Neural cell (in vitro differentiated cells): Measurements from ENCODE around the gene SPATA31C1. TPM values are rescaled to one million over a fixed set of nuclear protein-coding genes. Genes with fewer than 3 reads are reported as not detected.

Experiments used
- H2AFZ ChIP-seq: fragments of 200-600, 300-800 bp; sonication (generic), shearing (Covaris generic); 2 replicates; pipeline ENCODE4 v1.6.0; 2014; ENCODE audit warnings: low read depth, mild to moderate bottlenecking, antibody characterized with exemption, low read length, moderate library complexity
- H3F3A ChIP-seq: fragments of 200-600 bp; shearing (Covaris generic); 2 replicates; pipeline ENCODE4 v1.6.1; 2016; ENCODE audit warnings: mild to moderate bottlenecking, moderate library complexity, mixed read lengths, antibody characterized with exemption, low read length; ENCODE audit not compliant: insufficient read depth, poor library complexity, severe bottlenecking
- H3K27ac ChIP-seq: fragments of 200-600, 300-800 bp; sonication (generic), shearing (Covaris generic); 2 replicates; pipeline ENCODE4 v1.5.1; 2014; ENCODE audit warnings: mild to moderate bottlenecking, low read length, moderate library complexity
- H3K27me3 ChIP-seq: fragments of 300-800, 200-600 bp; sonication (generic), shearing (Covaris generic); 2 replicates; pipeline ENCODE4 v1.6.0; 2014; ENCODE audit warnings: mild to moderate bottlenecking, low read depth, low read length, moderate library complexity; ENCODE audit not compliant: insufficient read depth
- H3K36me3 ChIP-seq: fragments of 300-800, 200-600 bp; sonication (generic), shearing (Covaris generic); 2 replicates; pipeline ENCODE4 v1.5.1; 2014; ENCODE audit warnings: mild to moderate bottlenecking, antibody characterized with exemption, low read length, moderate library complexity; ENCODE audit not compliant: insufficient read depth
- H3K4me2 ChIP-seq: fragments of 300-800, 200-600 bp; sonication (generic), shearing (Covaris generic); 2 replicates; pipeline ENCODE4 v1.6.0; 2014; ENCODE audit warnings: mild to moderate bottlenecking, low read length
- H3K4me3 ChIP-seq: fragments of 300-800, 200-600 bp; sonication (generic), shearing (Covaris generic); 2 replicates; pipeline ENCODE4 v1.5.1; 2014; ENCODE audit warnings: mild to moderate bottlenecking, low read length, moderate library complexity
- H3K79me2 ChIP-seq: fragments of 200-600 bp; shearing (Covaris generic); replicated peaks from 2 replicates; pipeline ENCODE4 v1.6.0; 2014; ENCODE audit warnings: mild to moderate bottlenecking, low read length, moderate library complexity; ENCODE audit not compliant: insufficient read depth
- H3K9ac ChIP-seq: fragments of 300-800, 200-600 bp; sonication (generic), shearing (Covaris generic); 2 replicates; pipeline ENCODE4 v1.6.1; 2016; ENCODE audit warnings: mild to moderate bottlenecking, low read length, mixed read lengths
- H3K9me2 ChIP-seq: fragments of 200-600 bp; shearing (Covaris generic); 2 replicates; pipeline ENCODE4 v1.6.1; 2016; ENCODE audit warnings: mild to moderate bottlenecking, low read length, mixed read lengths; ENCODE audit not compliant: insufficient read depth
- H3K9me3 ChIP-seq: fragments of 200-600, 300-800 bp; sonication (generic), shearing (Covaris generic); 2 replicates; pipeline ENCODE4 v1.6.1; 2016; ENCODE audit warnings: mild to moderate bottlenecking, mixed run types, low read length, moderate library complexity, mixed read lengths
- H4K20me1 ChIP-seq: fragments of 200-600 bp; shearing (Covaris generic); 2 replicates; pipeline ENCODE4 v1.6.1; 2016; ENCODE audit warnings: mild to moderate bottlenecking, mixed run types; ENCODE audit not compliant: insufficient read depth
- EP300 ChIP-seq: fragments of 450-650 bp; conservative IDR thresholded peaks from 2 replicates; pipeline ENCODE4 v1.6.1; 2014; ENCODE audit warnings: antibody characterized with exemption, mild to moderate bottlenecking, moderate library complexity; ENCODE audit not compliant: poor library complexity, severe bottlenecking
- EZH2 ChIP-seq: fragments of 200-600, 300-800 bp; shearing (Covaris generic), sonication (generic); IDR thresholded peaks from 2 replicates; pipeline ENCODE4 v1.6.1; 2014; ENCODE audit warnings: antibody characterized with exemption, low read length, borderline replicate concordance, mild to moderate bottlenecking; ENCODE audit not compliant: insufficient read depth, poor library complexity, severe bottlenecking
- MXI1 ChIP-seq: fragments of 450-650 bp; conservative IDR thresholded peaks from 2 replicates; pipeline ENCODE4 v1.6.1; 2014; ENCODE audit warnings: antibody characterized with exemption, mild to moderate bottlenecking; ENCODE audit not compliant: poor library complexity, severe bottlenecking
- POLR2AphosphoS5 ChIP-seq: IDR thresholded peaks from 2 replicates; pipeline ENCODE4 v1.6.1; 2012
- RAD21 ChIP-seq: fragments of 450-650 bp; conservative IDR thresholded peaks from 2 replicates; pipeline ENCODE4 v1.6.1; 2014; ENCODE audit warnings: antibody characterized with exemption, mild to moderate bottlenecking, moderate library complexity
- REST ChIP-seq: IDR thresholded peaks from 2 replicates; pipeline ENCODE4 v1.6.1; 2012; ENCODE audit warnings: borderline replicate concordance
- SMC3 ChIP-seq: fragments of 450-650 bp; conservative IDR thresholded peaks from 2 replicates; pipeline ENCODE4 v1.6.1; 2014; ENCODE audit warnings: antibody characterized with exemption, mild to moderate bottlenecking, moderate library complexity; ENCODE audit not compliant: poor library complexity
- TAF1 ChIP-seq: IDR thresholded peaks from 2 replicates; pipeline ENCODE4 v1.6.1; 2012; ENCODE audit warnings: low read depth
- polyA plus RNA-seq: library from polyadenylated mRNA; depleted of rRNA; stranded (reverse); fragments of >200 nt; gene quantifications from 2 replicates; pipeline ENCODE4 v1.2.3, GENCODE V29; 2014
- TF ChIP-seq, protein P1 (sequence below): fragments of 450-650 bp; IDR thresholded peaks from 2 replicates; pipeline ENCODE4 v1.5.1; 2014; ENCODE audit warnings: antibody characterized with exemption, mild to moderate bottlenecking, moderate library complexity; ENCODE audit not compliant: poor library complexity, severe bottlenecking

Gene SPATA31C1
- polyA plus RNA-seq, 1 donor from 2014 or later: not detected

DNA sequence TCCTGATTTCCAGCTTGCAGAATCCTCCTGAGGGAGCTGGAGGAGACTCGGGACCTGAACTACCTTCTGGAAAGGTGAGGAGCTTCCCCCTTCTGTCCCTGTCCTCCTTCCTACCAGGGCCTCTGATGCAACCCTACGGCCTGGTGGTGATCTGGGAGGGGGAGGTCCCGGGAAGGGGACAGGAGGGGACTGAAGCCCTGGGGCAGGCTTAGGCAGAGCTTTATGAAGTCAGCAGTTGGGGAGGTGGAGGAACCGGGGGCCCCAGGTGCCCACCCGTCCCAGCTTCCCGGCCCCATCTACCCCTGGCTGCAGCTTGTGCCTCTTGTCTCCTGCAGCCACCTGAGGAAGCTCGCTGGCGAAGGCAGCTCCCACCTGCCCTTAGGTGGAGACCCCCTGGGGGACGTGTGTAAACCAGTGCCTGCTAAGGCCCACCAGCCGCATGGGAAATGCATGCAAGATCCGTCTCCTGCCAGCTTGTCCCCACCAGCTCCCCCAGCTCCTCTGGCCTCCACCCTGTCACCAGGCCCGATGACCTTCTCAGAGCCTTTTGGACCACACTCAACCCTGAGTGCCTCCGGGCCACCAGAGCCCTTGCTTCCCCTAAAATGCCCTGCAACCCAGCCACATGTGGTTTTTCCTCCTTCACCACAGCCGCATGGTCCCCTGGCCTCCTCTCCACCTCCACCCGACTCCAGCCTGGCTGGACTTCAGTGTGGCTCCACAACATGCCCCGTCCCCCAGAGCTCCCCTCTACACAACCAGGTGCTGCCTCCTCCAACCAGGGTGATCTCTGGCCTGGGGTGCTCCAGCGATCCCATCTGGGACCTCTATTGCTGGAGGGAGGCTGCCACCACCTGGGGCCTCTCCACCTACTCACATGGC is 32.9 kb upstream of the SPATA31C1 start:
- H3F3A ChIP-seq: no peaks in the 10 kb centered on the region
- no peak overlapping the region for H3K9ac ChIP-seq
- H3K79me2 ChIP-seq: no peaks in the 10 kb centered on the region
- TF ChIP-seq SMC3 (no peak), REST (no peak), MXI1 (no peak), POLR2AphosphoS5 (no peak), EZH2 (no peak), EP300 (no peak), RAD21 (no peak), TAF1 (no peak)
- TF ChIP-seq, protein P1, sequence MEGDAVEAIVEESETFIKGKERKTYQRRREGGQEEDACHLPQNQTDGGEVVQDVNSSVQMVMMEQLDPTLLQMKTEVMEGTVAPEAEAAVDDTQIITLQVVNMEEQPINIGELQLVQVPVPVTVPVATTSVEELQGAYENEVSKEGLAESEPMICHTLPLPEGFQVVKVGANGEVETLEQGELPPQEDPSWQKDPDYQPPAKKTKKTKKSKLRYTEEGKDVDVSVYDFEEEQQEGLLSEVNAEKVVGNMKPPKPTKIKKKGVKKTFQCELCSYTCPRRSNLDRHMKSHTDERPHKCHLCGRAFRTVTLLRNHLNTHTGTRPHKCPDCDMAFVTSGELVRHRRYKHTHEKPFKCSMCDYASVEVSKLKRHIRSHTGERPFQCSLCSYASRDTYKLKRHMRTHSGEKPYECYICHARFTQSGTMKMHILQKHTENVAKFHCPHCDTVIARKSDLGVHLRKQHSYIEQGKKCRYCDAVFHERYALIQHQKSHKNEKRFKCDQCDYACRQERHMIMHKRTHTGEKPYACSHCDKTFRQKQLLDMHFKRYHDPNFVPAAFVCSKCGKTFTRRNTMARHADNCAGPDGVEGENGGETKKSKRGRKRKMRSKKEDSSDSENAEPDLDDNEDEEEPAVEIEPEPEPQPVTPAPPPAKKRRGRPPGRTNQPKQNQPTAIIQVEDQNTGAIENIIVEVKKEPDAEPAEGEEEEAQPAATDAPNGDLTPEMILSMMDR: no peak
- no peaks in the 10 kb centered on the region for H3K9me2 ChIP-seq
- no peaks in the 10 kb centered on the region for H4K20me1 ChIP-seq
- H3K4me2 ChIP-seq: no peak overlapping the region
- H3K4me3 ChIP-seq: no peak overlapping the region
- H3K36me3 ChIP-seq: no peaks in the 10 kb centered on the region
- no peaks in the 10 kb centered on the region for H3K9me3 ChIP-seq
- no peak overlapping the region for H2AFZ ChIP-seq
- no peak overlapping the region for H3K27ac ChIP-seq
- H3K27me3 ChIP-seq: no peaks in the 10 kb centered on the region

- Histone ChIP-seq H3K9me3 (no peaks in the 10 kb centered on the region), H3K9me2 (no peaks in the 10 kb centered on the region), H3K4me2 (no peak overlapping the region), H3F3A (no peaks in the 10 kb centered on the region), H3K27ac (no peak overlapping the region), H3K79me2 (no peaks in the 10 kb centered on the region), H4K20me1 (no peaks in the 10 kb centered on the region), H2AFZ (no peak overlapping the region), H3K9ac (no peak overlapping the region), H3K4me3 (no peak overlapping the region), H3K27me3 (no peaks in the 10 kb centered on the region), H3K36me3 (no peaks in the 10 kb centered on the region)
- TF ChIP-seq MXI1: no peak
Observed at GRCh38 chr9:87885484-87886189, 32.1 kb upstream of the SPATA31C1 start.
